Measurements from ENCODE around the gene UGP2. TPM values are rescaled to one million over a fixed set of nuclear protein-coding genes. Genes with fewer than 3 reads are reported as not detected.

UGP2 gene
- total and polyA plus RNA-seq, 2 donors (not counting 3 experiments of a cell fraction or from before 2014, with no cell fraction given): 14.2 to 57.7 TPM

DNA sequence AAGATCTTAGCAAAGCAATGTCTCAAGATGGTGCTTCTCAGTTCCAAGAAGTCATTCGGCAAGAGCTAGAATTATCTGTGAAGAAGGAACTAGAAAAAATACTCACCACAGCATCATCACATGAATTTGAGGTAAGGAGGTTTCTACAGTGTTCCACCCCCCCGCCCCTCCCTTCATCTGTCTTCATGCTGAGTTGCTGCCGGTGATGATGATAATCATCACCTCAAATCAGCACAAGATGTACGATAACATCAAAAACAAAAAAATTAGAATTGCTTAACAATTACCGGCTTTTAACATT, 14.6 kb downstream of the UGP2 start:
- no peak overlapping the region for H3K27ac ChIP-seq (ENCODE audit: insufficient read depth, low read depth, low read length)
- no peak overlapping the region for H2AFZ ChIP-seq (ENCODE audit: low read depth, low read length)
- FAIRE-seq: peak; percentile 4
- H3K36me3 ChIP-seq (ENCODE audit: control insufficient read depth in 2 of 2, extremely low read depth in 1 of 2, insufficient read depth in 2 of 2, low read length in 2 of 2): peaks cover 3 to 9% of the 10 kb centered on the region in 2 experiments
- H3K27me3 ChIP-seq (ENCODE audit: control insufficient read depth in 2 of 2, insufficient read depth in 2 of 2, low read length in 2 of 2): no peaks in the 10 kb centered on the region
- no peaks in the 10 kb centered on the region for H3K9me1 ChIP-seq (replicated peaks; ENCODE audit: control insufficient read depth, extremely low read depth, insufficient read depth, low read length)
- no peak overlapping the region for H3K4me2 ChIP-seq (ENCODE audit: insufficient read depth, low read length)
- H3K9me3 ChIP-seq (replicated peaks; ENCODE audit: control insufficient read depth, insufficient read depth, low read length): no peaks in the 10 kb centered on the region
- dilution Hi-C loops (cut with MboI; ENCODE audit: extremely low pct_ligation_motif_present, low sequenced_read_pairs): no loop called here
- no peak overlapping the region for H3K4me3 ChIP-seq (replicated peaks in 1 of 3; ENCODE audit: insufficient read depth in 1 of 3, low read depth in 1 of 3, low read length in 3 of 3)
- ChIA-PET POLR2A (no interaction called here), CTCF (interaction anchor here (2.9 kb wide), 1 partner anchor 157 kb away, joined by 14 read pairs; no protein-coding TSS in a partner anchor)
- peaks cover 41% of the 10 kb centered on the region for H3K79me2 ChIP-seq (ENCODE audit: control insufficient read depth, insufficient read depth, low read length)
- BruUV-seq (replicated peaks): no TSS peak
- DNase-seq (ENCODE audit: low read depth, low spot score): no peak
- intact Hi-C loops (cut with micrococcal nuclease): no loop called here
- peaks cover 4% of the 10 kb centered on the region for H4K20me1 ChIP-seq (replicated peaks; ENCODE audit: control insufficient read depth, extremely low read depth, insufficient read depth, low read length)
- no peaks in the 10 kb centered on the region for H3K4me1 ChIP-seq (ENCODE audit: control insufficient read depth, extremely low read depth, insufficient read depth, low read length)
- no peak overlapping the region for H3K9ac ChIP-seq (replicated peaks; ENCODE audit: extremely low read depth, insufficient read depth, low read length)
- TF ChIP-seq POLR2A (IDR thresholded peaks at IDR 0.05; ENCODE audit: low read depth, low read length) (no peak), GATA2 (IDR thresholded peaks at IDR 0.05; ENCODE audit: insufficient read depth, insufficient read length, low read depth, low read length) (no peak), EZH2 (IDR thresholded peaks at IDR 0.05; ENCODE audit: borderline replicate concordance, low read depth, low read length, severe bottlenecking) (no peak), JUN (IDR thresholded peaks at IDR 0.05; ENCODE audit: borderline replicate concordance, insufficient read depth, insufficient read length, low read depth) (no peak), POLR2AphosphoS5 (IDR thresholded peaks at IDR 0.05; ENCODE audit: insufficient read depth, low read depth, low read length) (no peak), FOS (IDR thresholded peaks at IDR 0.05; ENCODE audit: borderline replicate concordance, insufficient read depth, low read length) (no peak), MYC (IDR thresholded peaks at IDR 0.05; ENCODE audit: low read depth, low read length) (no peak)
- TF ChIP-seq, protein P1, sequence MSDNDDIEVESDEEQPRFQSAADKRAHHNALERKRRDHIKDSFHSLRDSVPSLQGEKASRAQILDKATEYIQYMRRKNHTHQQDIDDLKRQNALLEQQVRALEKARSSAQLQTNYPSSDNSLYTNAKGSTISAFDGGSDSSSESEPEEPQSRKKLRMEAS (IDR thresholded peaks at IDR 0.05; ENCODE audit: insufficient read depth, insufficient read length): no peak
- TF ChIP-seq, protein P2, sequence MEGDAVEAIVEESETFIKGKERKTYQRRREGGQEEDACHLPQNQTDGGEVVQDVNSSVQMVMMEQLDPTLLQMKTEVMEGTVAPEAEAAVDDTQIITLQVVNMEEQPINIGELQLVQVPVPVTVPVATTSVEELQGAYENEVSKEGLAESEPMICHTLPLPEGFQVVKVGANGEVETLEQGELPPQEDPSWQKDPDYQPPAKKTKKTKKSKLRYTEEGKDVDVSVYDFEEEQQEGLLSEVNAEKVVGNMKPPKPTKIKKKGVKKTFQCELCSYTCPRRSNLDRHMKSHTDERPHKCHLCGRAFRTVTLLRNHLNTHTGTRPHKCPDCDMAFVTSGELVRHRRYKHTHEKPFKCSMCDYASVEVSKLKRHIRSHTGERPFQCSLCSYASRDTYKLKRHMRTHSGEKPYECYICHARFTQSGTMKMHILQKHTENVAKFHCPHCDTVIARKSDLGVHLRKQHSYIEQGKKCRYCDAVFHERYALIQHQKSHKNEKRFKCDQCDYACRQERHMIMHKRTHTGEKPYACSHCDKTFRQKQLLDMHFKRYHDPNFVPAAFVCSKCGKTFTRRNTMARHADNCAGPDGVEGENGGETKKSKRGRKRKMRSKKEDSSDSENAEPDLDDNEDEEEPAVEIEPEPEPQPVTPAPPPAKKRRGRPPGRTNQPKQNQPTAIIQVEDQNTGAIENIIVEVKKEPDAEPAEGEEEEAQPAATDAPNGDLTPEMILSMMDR (IDR thresholded peaks at IDR 0.05; ENCODE audit: extremely low read depth in 1 of 2, insufficient read depth in 1 of 2, low read depth in 1 of 2, low read length in 2 of 2): no peak
